ENCODE data around the gene CTDSPL2.
"Not testable (repeated sequence)": the region's sequence is repeated elsewhere in the genome, so short reads cannot be mapped to it uniquely, and the experiment has no call there.

Gene CTDSPL2

GRCh38 chr15:44426975-44427755 lies at the start of gene CTDSPL2:
TSS of gene CTDSPL2 (plus strand) at chr15:44427629. CDS start at chr15:44459015, 31,386 bp downstream.
- FAIRE-seq, result peak; percentile 99

DNA sequence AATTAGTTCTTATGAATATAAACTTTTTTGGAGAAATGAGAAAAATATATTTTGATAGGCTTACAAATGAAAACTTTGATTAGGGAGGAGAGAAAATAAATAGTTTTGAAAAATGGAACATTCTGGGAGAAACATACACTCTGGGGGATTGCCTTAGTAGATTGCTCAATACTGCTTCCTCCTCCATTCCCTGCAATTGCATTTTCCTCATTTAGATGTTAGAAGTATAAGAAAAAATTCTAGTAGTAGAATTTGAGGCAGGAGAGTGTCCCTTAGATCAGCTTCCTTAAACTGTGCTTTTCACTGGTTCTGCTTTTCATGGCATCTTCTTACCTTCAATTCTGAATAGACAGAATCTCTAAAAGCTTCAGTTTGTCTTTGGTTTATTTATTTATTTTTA lies 46.2 kb upstream of the CTDSPL2 start:
- no peak for FAIRE-seq

- FAIRE-seq, result no peak
These were observed 42.0 kb upstream of the CTDSPL2 start for GRCh38 chr15:44385344-44385942.

DNA sequence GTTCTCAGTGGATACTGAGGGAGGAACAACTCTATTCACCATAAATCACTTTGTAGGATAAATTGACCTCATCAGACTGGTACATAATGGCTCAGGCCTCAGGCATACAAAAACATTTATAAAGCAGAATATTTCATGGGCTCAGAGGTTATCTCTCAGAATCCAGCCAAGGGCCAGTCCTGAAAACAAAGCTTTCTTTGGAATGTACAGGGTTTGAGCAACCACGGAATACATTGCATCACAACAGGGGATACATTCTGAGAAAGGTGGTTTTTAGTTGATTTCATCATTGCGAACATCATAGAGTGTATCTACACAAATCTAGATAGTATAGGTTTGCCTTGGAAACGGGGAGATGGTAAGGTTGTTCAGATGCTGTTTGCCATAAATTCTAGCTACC lies 33.4 kb upstream of the CTDSPL2 start:
- FAIRE-seq, result no peak

DNA sequence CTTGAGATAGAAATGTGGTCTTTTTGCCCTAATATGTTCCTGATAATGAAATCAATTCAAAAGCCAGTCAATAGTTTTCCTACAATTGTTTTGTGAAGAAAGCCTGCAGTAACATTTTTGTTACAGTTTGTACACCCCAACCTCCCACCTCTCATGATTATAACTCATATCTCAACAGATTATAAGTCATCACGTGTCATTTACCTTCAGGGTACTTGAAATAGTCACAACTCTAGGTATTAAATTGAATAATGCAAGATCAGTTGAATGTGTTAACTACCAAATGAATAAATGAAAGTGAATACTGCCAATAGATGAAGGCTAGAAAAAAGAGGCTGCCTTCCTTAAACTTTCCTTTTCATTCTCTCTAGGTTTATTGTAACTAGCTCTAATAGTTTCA lies 32.9 kb upstream of the CTDSPL2 start:
- FAIRE-seq, result no peak

- FAIRE-seq, result no peak
These were observed 29.6 kb upstream of the CTDSPL2 start for GRCh38 chr15:44397869-44398268.

DNA sequence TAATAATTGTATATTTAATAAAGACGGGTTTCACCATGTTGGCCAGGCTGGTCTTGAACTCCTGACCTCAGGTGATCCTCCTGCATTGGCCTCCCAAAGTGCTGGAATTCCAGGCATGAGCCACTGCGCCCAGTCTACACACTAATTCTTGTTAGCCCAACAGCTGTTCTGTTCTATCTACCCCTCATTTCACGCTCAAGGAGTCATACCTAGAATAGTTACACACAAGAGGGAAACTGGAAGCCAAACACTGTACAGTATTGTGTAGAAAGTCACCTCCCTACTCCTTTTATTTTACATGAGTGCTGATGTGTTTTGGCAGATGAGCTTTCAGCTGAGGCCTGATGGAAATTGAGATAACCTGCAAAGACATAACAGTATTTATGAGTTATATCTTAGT lies 13.4 kb upstream of the CTDSPL2 start:
- no peak for FAIRE-seq

DNA sequence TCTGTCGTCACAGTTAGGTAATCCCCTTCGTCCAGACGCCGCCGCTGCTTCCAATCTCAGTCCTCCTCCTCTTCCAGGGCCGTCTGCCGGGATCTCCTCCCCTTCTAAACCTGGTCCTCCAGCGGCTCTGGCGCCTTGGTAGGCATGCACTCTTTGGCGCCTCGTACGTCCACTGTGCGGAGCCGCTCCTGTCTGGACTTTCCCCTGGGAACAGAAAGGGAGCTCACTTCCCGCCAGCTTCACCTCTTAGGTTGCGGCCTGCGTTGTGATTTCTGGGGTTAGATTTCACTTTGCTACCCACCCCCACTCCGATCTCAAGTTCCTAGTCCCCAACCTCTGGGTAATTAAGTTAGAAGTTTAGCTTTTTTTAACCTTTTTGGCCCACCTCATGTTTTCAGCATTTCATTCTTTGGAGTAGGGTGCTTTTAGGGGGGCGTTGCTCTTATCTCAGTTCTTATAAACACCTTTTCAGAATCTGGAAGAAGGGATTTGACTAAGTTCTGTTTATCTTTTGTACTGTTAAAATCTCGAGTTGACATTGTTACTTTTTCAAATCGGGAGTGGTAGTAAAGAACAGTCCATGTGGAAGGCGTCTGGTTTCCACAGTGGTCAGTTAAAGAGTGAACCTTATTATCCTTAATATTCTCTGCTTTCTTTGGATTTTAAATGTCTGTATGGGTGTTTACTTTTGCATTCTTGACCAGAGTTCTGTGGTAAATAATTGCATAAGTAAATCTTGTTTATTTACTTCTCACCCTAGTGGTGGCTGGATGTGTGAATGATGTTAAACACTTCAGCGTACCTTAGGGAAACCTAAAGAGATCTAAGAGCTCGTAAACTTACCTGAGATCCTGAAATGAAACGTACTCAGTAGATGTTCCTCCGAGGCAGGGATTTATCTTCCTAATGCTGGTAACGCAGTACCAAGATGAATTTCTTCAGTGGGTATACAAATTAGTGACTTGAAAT lies 611 bp downstream of the CTDSPL2 start:
- no peak for FAIRE-seq

- FAIRE-seq, result no peak
These were observed 8.7 kb downstream of the CTDSPL2 start for GRCh38 chr15:44435893-44436667.

- no peak for FAIRE-seq
These were observed 11.0 kb downstream of the CTDSPL2 start for GRCh38 chr15:44438402-44438801.

- no peak for FAIRE-seq
These were observed 13.7 kb downstream of the CTDSPL2 start for GRCh38 chr15:44441095-44441501.

DNA sequence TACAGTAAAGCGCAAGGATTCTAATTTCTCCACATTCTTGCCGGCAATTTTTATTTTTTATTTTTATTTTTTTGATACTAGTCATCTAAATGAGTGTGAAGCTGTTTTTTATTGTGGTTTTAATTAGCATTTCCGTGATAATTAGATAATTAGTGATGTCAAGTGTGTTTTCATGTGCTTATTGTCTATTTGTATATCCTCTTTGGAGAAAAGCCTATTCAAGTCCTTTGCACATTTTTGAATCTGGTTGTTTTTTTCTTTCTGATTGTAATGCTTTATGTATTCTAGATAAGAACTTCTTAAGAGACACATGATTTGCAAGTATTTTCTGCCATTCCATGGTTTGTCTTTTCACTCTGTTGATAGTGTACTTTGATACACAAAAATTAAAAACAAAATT lies 16.1 kb downstream of the CTDSPL2 start:
- no peak for FAIRE-seq

DNA sequence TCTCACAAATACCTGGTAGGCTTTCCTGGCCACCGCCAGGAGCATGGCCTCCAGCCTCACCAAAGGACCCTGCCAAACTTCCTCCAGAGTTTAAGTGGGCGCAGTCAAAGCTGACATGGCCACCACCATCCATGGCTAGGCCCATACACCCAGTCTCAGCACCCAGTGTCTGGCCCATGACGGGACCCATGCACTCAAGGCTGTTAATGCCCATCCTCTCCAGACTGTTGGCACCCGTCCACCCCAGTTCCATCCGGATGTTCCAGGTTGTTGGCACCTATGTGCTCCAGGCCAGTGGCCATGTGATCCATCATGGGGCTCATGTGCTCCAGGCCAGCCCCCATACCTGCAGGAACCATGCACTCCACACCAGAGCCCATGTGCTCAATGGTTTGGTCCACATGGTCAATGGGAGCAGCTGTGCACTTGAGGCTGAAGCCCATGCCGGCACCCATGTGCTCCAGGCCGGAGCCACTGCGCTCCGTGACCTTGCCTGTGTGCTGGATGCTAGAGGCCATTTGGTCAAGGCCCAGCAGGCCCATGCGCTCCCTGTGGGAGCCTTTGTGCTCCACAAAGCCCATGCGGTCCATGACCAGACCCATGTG lies 20.4 kb downstream of the CTDSPL2 start:
- FAIRE-seq, result no peak

DNA sequence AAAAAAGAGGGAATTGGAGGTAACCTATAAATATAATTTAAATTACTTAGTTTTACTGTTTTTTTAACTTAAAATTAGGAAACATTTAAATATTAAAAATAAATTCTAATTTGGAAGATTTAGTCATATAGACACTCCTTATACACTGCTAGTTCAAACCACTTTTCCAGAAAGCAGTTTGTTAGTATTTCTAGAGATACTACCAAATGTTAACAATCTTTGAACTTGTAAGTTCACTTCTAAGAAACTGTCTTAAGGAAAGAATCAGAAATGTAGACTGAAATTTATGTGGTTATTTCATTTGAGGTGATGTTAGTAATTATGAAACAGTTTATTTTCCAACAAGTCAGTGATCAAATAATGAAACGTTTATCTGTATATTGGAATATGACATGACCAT lies 22.7 kb downstream of the CTDSPL2 start:
- FAIRE-seq, result peak; percentile 41

- not testable (repeated sequence) for FAIRE-seq
These were observed 26.3 kb downstream of the CTDSPL2 start for GRCh38 chr15:44453578-44454283.

- FAIRE-seq, result no peak
These were observed 31.0 kb downstream of the CTDSPL2 start for GRCh38 chr15:44458429-44458828.

DNA sequence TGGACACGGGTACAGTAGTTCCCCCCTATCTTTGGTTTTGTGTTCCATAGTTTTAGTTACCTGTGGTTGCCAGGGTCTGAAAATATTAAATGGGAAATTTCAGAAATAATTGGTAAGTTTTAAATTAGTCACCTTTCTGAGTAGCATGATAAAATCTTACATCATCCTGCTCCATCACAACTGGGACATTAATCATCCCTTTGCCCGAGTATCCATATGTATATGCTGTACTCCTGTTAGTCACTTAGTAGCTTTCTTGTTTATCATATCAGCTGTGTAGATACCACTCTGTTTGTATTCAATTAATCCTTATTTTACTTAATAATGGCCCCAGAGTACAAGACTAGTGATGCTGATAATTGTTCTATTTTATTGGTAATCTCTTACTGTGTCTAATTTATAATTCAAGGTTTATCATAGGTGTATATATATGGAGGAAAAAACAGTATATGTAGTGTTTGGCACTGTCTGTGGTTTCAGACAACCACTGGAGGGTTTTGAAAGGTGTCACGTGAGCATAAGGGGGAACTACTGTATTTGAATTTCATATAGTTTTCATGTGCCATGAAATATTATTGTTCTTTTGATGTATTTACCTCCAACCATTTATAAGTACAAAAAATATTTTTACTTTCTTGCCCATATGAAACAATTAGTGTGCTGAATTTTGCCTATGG lies 41.4 kb downstream of the CTDSPL2 start:
- FAIRE-seq, result no peak

DNA sequence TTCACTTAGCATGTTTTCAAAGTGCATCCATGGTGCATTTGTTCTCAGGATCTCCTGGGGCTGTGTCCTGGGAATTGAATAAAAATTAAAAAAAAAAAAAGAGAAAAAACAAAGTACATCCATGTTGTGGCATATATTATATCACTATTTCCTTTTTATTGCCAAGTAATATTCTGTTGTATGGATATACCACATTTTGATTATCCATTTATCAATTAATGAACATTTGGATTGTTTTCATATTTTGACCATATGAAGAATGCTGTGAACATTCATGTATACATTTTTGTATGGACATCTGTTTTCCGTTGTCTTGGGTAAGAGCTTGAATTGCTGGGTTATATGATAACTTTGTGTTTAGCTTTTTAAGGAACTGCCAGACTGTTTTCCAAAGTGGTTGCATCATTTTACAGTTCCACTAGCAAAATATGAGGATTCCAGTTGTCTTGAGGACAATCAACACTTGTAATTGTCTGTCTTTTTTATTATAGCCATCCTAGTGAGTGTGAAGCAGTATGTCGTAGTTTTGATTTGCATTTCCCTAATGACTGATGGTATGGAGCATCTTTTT lies 44.5 kb downstream of the CTDSPL2 start:
- FAIRE-seq, result no peak

- no peak for FAIRE-seq
These were observed 51.9 kb downstream of the CTDSPL2 start for GRCh38 chr15:44479343-44479742.

DNA sequence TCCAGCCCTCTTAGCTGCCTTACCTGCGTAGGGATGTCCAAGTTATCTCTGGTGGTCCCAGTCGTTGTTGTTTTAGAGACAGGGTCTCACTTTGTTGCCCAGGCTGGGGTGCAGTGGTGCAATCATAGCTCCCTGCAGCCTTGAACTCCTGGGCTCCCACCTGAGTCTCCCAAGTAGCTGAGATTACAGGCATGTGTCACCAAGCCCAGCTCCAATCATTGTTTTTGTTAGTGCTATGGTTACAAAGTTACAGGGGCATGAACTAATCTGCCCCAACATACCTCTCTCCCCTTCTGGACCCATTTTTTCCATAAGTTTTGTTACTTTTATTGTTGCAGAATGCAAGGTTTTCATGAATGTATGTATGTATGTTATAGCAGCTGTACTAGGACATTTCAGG lies 54.7 kb downstream of the CTDSPL2 start:
- no peak for FAIRE-seq

DNA sequence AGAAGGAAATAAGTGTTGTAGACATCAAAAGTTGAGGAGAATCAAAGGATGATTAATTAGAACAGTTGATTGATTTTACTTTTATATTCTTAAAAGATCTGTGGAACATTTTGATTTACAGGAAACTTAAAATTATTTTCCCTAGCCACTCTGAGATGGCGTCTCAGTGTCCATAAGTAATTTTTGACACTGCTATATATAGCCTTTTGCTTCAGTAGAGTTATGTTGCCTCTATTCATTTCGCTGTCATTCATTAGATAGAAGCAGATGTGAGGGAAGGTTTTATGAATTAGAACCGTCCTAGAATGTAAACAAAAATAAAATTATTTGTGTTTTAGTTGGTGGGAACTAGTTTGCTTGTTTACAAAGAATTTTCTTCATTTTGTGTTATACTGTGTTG lies 58.5 kb downstream of the CTDSPL2 start:
- FAIRE-seq, result peak; percentile 8

Data from G401.6 (cell line).